Chondrocyte (in vitro differentiated cells): ENCODE results near the gene KRTAP4-4. TPM values are rescaled to one million over a fixed set of nuclear protein-coding genes. Genes with fewer than 3 reads are reported as not detected.
A peak's percentile ranks its signal among the peaks of the same experiment; 100 is the strongest.
"Not testable (repeated sequence)": the region's sequence is repeated elsewhere in the genome, so short reads cannot be mapped to it uniquely, and the experiment has no call there.

Experiments used
- DNase-seq: peaks from one replicate; pipeline ENCODE4 v3.0.0; 2021; ENCODE audit warnings: mixed read lengths, low spot score
- H3K27ac Mint-ChIP-seq: one replicate; pipeline ENCODE4 v1.8.0; 2021; ENCODE audit warnings: mild to moderate bottlenecking, moderate library complexity, mixed read lengths; ENCODE audit not compliant: unreplicated experiment
- H3K27me3 Mint-ChIP-seq: 2 replicates; pipeline ENCODE4 v1.8.0; 2021; ENCODE audit warnings: low read depth, mixed read lengths
- H3K36me3 Mint-ChIP-seq: 2 replicates; pipeline ENCODE4 v1.8.0; 2021; ENCODE audit warnings: low read depth, mixed read lengths
- H3K4me1 Mint-ChIP-seq: 2 replicates; pipeline ENCODE4 v1.8.0; 2021; ENCODE audit warnings: low read depth, mild to moderate bottlenecking, mixed read lengths
- H3K4me3 Mint-ChIP-seq: one replicate; pipeline ENCODE4 v1.8.0; 2021; ENCODE audit warnings: mild to moderate bottlenecking, moderate library complexity, mixed read lengths; ENCODE audit not compliant: unreplicated experiment
- H3K9me3 Mint-ChIP-seq: 2 replicates; pipeline ENCODE4 v1.8.0; 2021; ENCODE audit warnings: low read depth, mixed read lengths
- CTCF ChIP-seq: fragments of 200-600 bp; sonication (generic); IDR thresholded peaks from 2 replicates; pipeline ENCODE4 v1.5.0; 2021; ENCODE audit warnings: antibody characterized with exemption, mild to moderate bottlenecking, moderate library complexity
- total RNA-seq: library from RNA; stranded (reverse); gene quantifications from 3 replicates; pipeline ENCODE4 v1.2.1, GENCODE V29; 2021

Gene KRTAP4-4
- total RNA-seq, 1 donor from 2014 or later, result not detected

GRCh38 chr17:41147531-41148204 lies 12.9 kb downstream of the KRTAP4-4 start:
- Mint-ChIP-seq H3K9me3 (peaks cover 7% of the 10 kb centered on the region), H3K4me3 (no peak overlapping the region), H3K27ac (no peak overlapping the region), H3K36me3 (peaks cover 5% of the 10 kb centered on the region), H3K27me3 (peaks cover 2% of the 10 kb centered on the region), H3K4me1 (no peaks in the 10 kb centered on the region)
- TF ChIP-seq CTCF, result no peak
- DNase-seq, result no peak

GRCh38 chr17:41145261-41145660 lies 15.3 kb downstream of the KRTAP4-4 start:
- Mint-ChIP-seq H3K4me1 (peaks cover 9% of the 10 kb centered on the region), H3K4me3 (no peak overlapping the region), H3K9me3 (peaks cover 15% of the 10 kb centered on the region), H3K36me3 (peaks cover 5% of the 10 kb centered on the region), H3K27ac (no peak overlapping the region), H3K27me3 (peaks cover 2% of the 10 kb centered on the region)
- TF ChIP-seq CTCF, result no peak
- DNase-seq, result no peak

- no peak for TF ChIP-seq CTCF
- Mint-ChIP-seq H3K27ac (no peak overlapping the region), H3K36me3 (peaks cover 5% of the 10 kb centered on the region), H3K4me1 (peaks cover 9% of the 10 kb centered on the region), H3K4me3 (no peak overlapping the region), H3K9me3 (peaks cover 15% of the 10 kb centered on the region), H3K27me3 (peaks cover 2% of the 10 kb centered on the region)
- no peak for DNase-seq
Observed at GRCh38 chr17:41144846-41145245, 15.7 kb downstream of the KRTAP4-4 start.

GRCh38 chr17:41141361-41141760 lies 19.2 kb downstream of the KRTAP4-4 start:
- no peak for TF ChIP-seq CTCF
- H3K36me3 Mint-ChIP-seq, result peaks cover 10% of the 10 kb centered on the region
- H3K4me1 Mint-ChIP-seq, result peaks cover 9% of the 10 kb centered on the region
- no peaks in the 10 kb centered on the region for H3K27me3 Mint-ChIP-seq
- H3K27ac Mint-ChIP-seq, result no peak overlapping the region
- H3K9me3 Mint-ChIP-seq, result peaks cover 30% of the 10 kb centered on the region
- DNase-seq, result no peak
- no peak overlapping the region for H3K4me3 Mint-ChIP-seq

GRCh38 chr17:41140360-41141131 lies 20.0 kb downstream of the KRTAP4-4 start, which contains the start of gene KRTAP4-6:
Gene KRTAP4-6, minus strand, starts transcription at chr17:41140544. Its CDS starts 57 bp downstream, at chr17:41140487.
- TF ChIP-seq CTCF, result no peak
- DNase-seq, result no peak
- H3K4me3 Mint-ChIP-seq, result no peak within 1 kb of the TSS
- no peaks in the 10 kb centered on the region for H3K27me3 Mint-ChIP-seq
- no peak within 1 kb of the TSS for H3K27ac Mint-ChIP-seq
- H3K36me3 Mint-ChIP-seq, result peaks cover 10% of the 10 kb centered on the region
- H3K9me3 Mint-ChIP-seq, result peaks cover 30% of the 10 kb centered on the region
- peaks cover 9% of the 10 kb centered on the region for H3K4me1 Mint-ChIP-seq

GRCh38 chr17:41139865-41140264 lies 20.7 kb downstream of the KRTAP4-4 start:
- peak; percentile 78 for DNase-seq
- Mint-ChIP-seq H3K9me3 (peaks cover 30% of the 10 kb centered on the region), H3K36me3 (peaks cover 10% of the 10 kb centered on the region)
- not testable (repeated sequence) for H3K27ac Mint-ChIP-seq, H3K4me1 Mint-ChIP-seq, H3K4me3 Mint-ChIP-seq, H3K27me3 Mint-ChIP-seq
